Bronchus fibroblast of lung (primary cell): Measurements from ENCODE around the gene APCDD1. TPM values are rescaled to one million over a fixed set of nuclear protein-coding genes. Genes with fewer than 3 reads are reported as not detected.

ENCODE experiments used
- total RNA-seq: library from RNA; depleted of rRNA; stranded (reverse); fragments of >200 nt; gene quantifications from 2 replicates; pipeline ENCODE4 v1.2.3, GENCODE V29; 2015

The APCDD1 gene
- 2.2 and 3.5 TPM in 2 replicates for total RNA-seq

GRCh38 chr18:10453806-10454680 lies at the start of gene APCDD1:
Gene APCDD1, plus strand, starts transcription at chr18:10454635. Its CDS starts 347 bp downstream, at chr18:10454982.

GRCh38 chr18:10525697-10526560 lies 71.5 kb downstream of the APCDD1 start, which contains the start of gene NAPG:
Gene NAPG, plus strand, starts transcription at chr18:10526027. Its CDS starts 76 bp downstream, at chr18:10526103.

Other genes starting within 250 kb of the APCDD1 start
- 15.0 and 18.3 TPM in 2 replicates for gene NAPG, start 71.4 kb downstream of the APCDD1 start, total RNA-seq